Heart right ventricle (tissue), 16 donors: Measurements from ENCODE around the gene SPPL2C. TPM values are rescaled to one million over a fixed set of nuclear protein-coding genes. Genes with fewer than 3 reads are reported as not detected.

ENCODE experiments used
- ATAC-seq, 8 donors: fragments of 200-7000 bp; cut with Tn5 transposase; one replicate each; pipeline ENCODE4 v1.9.1; 2020; ENCODE audit warnings: mild to moderate bottlenecking in 8 of 8, moderate library complexity in 8 of 8, moderate number of reproducible peaks in 1 of 8
- DNase-seq, 2 donors: peaks; one replicate each; pipeline ENCODE4 v3.0.0-alpha.2; 2020
- H3K27ac ChIP-seq, 10 donors: fragments of 200-600 bp; sonication (generic) in 2 of 10; one replicate each; pipeline versions ENCODE4 v1.5.0 to v1.8.0; 2020 to 2022; ENCODE audit warnings: mild to moderate bottlenecking in 3 of 10
- H3K27me3 ChIP-seq, 7 donors: fragments of 200-600 bp; one replicate each; pipeline ENCODE4 v1.8.0; 2021 to 2022; ENCODE audit warnings: mild to moderate bottlenecking in 2 of 7
- H3K36me3 ChIP-seq, 9 donors: fragments of 200-600 bp; sonication (generic) in 1 of 9; one replicate each; pipeline versions ENCODE4 v1.5.0 to v1.8.0; 2020 to 2022; ENCODE audit warnings: mild to moderate bottlenecking in 2 of 9
- H3K4me1 ChIP-seq, 9 donors: fragments of 200-600 bp; sonication (generic) in 1 of 9; one replicate each; pipeline versions ENCODE4 v1.5.0 to v1.8.0; 2020 to 2022; ENCODE audit warnings: mild to moderate bottlenecking in 4 of 9
- H3K4me3 ChIP-seq, 10 donors: fragments of 200-600 bp; sonication (generic) in 2 of 10; one replicate each; pipeline versions ENCODE4 v1.5.0 to v1.8.0; 2020 to 2022; ENCODE audit warnings: mild to moderate bottlenecking in 7 of 10, moderate library complexity in 2 of 10
- H3K9me3 ChIP-seq, 11 donors: fragments of 200-600 bp in 10 of 11; sonication (generic) in 2 of 11; one replicate each; pipeline versions ENCODE4 v1.5.0 to v1.8.0; 2013 to 2022; ENCODE audit warnings: mild to moderate bottlenecking in 2 of 11, control low read depth in 1 of 11, moderate library complexity in 1 of 11
- WGBS, 2 donors: extraction: QIAGEN DNeasy Blood & Tissue Kit; methylation state at CpG; one replicate each; pipeline ENCODE4 v1.1.7; 2013; ENCODE audit warnings: inconsistent platforms in 1 of 2; 5-methylcytosine and 5-hydroxymethylcytosine counted together
- intact Hi-C, 10 donors: fragments of 100-400 bp; cut with DNase I; formaldehyde crosslinking; loops; one replicate each; pipeline versions ENCODE4 v1.11.1 to v1.14.2; 2022
- polyA plus RNA-seq, 2 donors: library from polyadenylated mRNA; stranded (reverse); fragments of 200-250 nt; gene quantifications; one replicate each; pipeline ENCODE4 v1.2.3, GENCODE V29; 2013
- total RNA-seq, 10 donors: library from RNA; stranded (reverse); fragmentation: NEBNext Ultra II Directional in 3 of 10; extraction: Animal tissue kit (Norgen Biotek cat#: 25700) in 3 of 10; gene quantifications; one replicate each; pipeline versions ENCODE4 v1.2.1 to v1.2.4, GENCODE V29; 2021 to 2023
- TF ChIP-seq, protein P1 (sequence below), 9 donors: fragments of 200-600 bp; sonication (generic) in 2 of 9; IDR thresholded peaks; one replicate each; pipeline versions ENCODE4 v1.5.0 to v1.8.0; 2021 to 2022; ENCODE audit warnings: antibody characterized with exemption in 9 of 9, mild to moderate bottlenecking in 5 of 9, moderate library complexity in 1 of 9
- donor health status: Arrhythmogenic right ventricular cardiomyopathy.
- donor health status: ischemic (EF 13 %, LVEDD 7.1; RV severe dilation, severe dysfunction).
- donor health status: healthy with polysubstance abuse.
- donor health status: DM: no; HTN: yes; CAD: no.
- donor health status: DM: no; HTN: no; CAD: no.
- donor health status: ischemic (EF 25% LVEDD 6.9; RV normal size, moderate dysfunction).
- donor health status: ischemic (EF 25% LVEDD 5.7; RV mildly dilated, moderate dysfunction).
- donor health status: healthy.
- donor health status: DM: yes; HTN: yes; CAD: no.
- donor health status: Ischemic cardiomyopathy.
- donor health status: ischemic (EF 35%, LVEDD 5.7; RV mildly dilated, moderate dysfunction).
- donor health status: nonischemic (EF 11% LVEDD 7.7; RV severe dilation, severe dysfunction).
- donor health status: DM: yes; HTN: yes; CAD: no.
- donor health status: PGD.
- donor health status: ischemic (EF 29% LVEDD 5.4; RV normal size, mild dysfunction).
- donor health status: nonischemic (EF 23%, LVEDD 6.1; RV moderate dilation, normal function).

Gene SPPL2C
- total and polyA plus RNA-seq, 12 donors, result not detected

DNA sequence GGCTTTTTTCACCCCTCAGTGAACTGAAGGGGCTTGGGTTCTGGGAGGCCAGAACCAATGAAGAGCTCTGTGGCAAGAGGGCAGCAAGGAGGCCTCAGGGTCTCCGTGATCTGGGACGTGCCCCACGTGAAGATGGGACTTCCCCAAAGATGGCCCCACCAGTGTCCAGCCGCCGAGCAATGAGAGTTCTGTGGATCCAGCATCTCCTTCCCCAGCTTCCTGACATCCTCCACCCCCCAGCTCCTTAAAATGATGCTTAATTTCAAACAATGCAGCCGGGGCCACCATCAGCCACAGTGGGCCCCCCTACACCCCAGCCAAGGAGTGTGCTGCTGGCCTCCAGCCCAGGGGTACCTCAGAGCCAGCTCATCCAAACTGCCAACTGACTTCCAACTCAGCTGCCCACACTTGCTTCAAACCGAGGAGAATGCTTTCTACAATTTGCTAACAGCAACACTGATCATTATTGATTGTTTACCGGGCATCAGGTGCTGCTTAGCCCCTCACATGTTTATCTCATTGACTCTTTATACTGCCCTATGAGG is 5.9 kb upstream of the SPPL2C start:
- Histone ChIP-seq H3K27ac (no peak overlapping the region), H3K36me3 (no peaks in the 10 kb centered on the region), H3K9me3 (no peaks in the 10 kb centered on the region), H3K4me3 (no peak overlapping the region), H3K27me3 (peaks cover 0 to 55% (median 12%) of the 10 kb centered on the region in 7 donors), H3K4me1 (no peaks in the 10 kb centered on the region)
- no peak for ATAC-seq
- TF ChIP-seq, protein P1, sequence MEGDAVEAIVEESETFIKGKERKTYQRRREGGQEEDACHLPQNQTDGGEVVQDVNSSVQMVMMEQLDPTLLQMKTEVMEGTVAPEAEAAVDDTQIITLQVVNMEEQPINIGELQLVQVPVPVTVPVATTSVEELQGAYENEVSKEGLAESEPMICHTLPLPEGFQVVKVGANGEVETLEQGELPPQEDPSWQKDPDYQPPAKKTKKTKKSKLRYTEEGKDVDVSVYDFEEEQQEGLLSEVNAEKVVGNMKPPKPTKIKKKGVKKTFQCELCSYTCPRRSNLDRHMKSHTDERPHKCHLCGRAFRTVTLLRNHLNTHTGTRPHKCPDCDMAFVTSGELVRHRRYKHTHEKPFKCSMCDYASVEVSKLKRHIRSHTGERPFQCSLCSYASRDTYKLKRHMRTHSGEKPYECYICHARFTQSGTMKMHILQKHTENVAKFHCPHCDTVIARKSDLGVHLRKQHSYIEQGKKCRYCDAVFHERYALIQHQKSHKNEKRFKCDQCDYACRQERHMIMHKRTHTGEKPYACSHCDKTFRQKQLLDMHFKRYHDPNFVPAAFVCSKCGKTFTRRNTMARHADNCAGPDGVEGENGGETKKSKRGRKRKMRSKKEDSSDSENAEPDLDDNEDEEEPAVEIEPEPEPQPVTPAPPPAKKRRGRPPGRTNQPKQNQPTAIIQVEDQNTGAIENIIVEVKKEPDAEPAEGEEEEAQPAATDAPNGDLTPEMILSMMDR (IDR thresholded peaks at IDR 0.05), result no peak
- WGBS, 2 donors, result 75 to 80% methylated on average over 8 of the region's 8 CpGs
- intact Hi-C loops, result loop anchor here in 2 of 10 donors (5.0 to 10.0 kb wide), 2 partner anchors 114 to 207 kb away; no protein-coding TSS in a partner anchor
- DNase-seq, result no peak

DNA sequence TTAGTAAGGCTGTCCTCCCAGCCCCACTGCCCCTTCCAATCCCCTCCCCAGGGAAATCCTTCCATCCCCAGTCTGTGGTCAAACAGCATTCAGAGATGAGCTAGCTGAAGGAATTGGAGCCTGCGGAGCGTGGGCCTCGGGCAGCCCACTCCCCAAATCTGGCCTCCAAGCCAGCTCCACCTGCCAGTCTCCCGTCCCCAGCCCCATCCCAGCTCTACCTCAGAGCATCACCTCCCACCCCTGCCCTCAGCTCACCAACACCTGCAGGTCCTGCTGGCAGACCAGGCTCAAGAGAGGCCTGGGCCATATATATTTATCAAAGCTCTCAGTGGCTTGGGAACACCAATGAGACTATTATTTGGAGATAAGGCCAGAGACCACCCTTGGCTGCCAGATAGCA is 5.2 kb upstream of the SPPL2C start:
- DNase-seq (no peak), ATAC-seq (no peak)
- H3K9me3 ChIP-seq, result no peaks in the 10 kb centered on the region
- TF ChIP-seq, protein P1 (IDR thresholded peaks at IDR 0.05), result no peak
- peaks cover 0 to 51% (median 9%) of the 10 kb centered on the region in 7 donors for H3K27me3 ChIP-seq
- no peak overlapping the region for H3K4me3 ChIP-seq
- H3K4me1 ChIP-seq, result no peaks in the 10 kb centered on the region
- H3K36me3 ChIP-seq, result no peaks in the 10 kb centered on the region
- WGBS, 2 donors, result 82 to 92% methylated on average over 4 of the region's 4 CpGs
- H3K27ac ChIP-seq, result no peak overlapping the region
- intact Hi-C loops, result loop anchor here in 2 of 10 donors (5.0 to 10.0 kb wide), 2 partner anchors 115 to 207 kb away; no protein-coding TSS in a partner anchor

DNA sequence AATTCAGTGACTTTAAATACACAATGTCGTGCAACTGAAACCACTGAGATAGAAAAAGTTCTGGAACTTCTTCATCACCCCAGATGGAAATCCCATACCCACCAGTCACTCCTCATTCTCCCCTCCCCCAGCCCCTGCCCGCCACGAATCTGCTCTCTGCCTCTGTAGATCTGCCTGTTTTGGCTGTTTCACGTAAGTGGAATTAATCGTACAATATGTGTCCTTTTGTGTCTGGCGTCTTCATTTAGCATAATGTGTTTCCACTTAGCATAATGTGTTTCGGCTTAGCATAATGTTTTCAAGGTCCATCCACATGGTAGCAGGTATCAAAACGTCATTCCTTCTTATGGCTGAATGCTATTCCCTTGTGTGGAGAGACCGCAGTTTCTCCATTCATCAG is 3.5 kb upstream of the SPPL2C start:
- no peaks in the 10 kb centered on the region for H3K36me3 ChIP-seq
- TF ChIP-seq, protein P1 (IDR thresholded peaks at IDR 0.05), result no peak
- intact Hi-C loops, result no loop called here
- WGBS, 2 donors, result 72 to 74% methylated on average over 9 of the region's 9 CpGs
- H3K4me1 ChIP-seq, result no peaks in the 10 kb centered on the region
- ATAC-seq (no peak), DNase-seq (no peak)
- no peak overlapping the region for H3K27ac ChIP-seq
- H3K27me3 ChIP-seq, result peaks cover 0 to 37% (median 9%) of the 10 kb centered on the region in 7 donors
- H3K4me3 ChIP-seq, result no peak overlapping the region
- H3K9me3 ChIP-seq, result no peaks in the 10 kb centered on the region

DNA sequence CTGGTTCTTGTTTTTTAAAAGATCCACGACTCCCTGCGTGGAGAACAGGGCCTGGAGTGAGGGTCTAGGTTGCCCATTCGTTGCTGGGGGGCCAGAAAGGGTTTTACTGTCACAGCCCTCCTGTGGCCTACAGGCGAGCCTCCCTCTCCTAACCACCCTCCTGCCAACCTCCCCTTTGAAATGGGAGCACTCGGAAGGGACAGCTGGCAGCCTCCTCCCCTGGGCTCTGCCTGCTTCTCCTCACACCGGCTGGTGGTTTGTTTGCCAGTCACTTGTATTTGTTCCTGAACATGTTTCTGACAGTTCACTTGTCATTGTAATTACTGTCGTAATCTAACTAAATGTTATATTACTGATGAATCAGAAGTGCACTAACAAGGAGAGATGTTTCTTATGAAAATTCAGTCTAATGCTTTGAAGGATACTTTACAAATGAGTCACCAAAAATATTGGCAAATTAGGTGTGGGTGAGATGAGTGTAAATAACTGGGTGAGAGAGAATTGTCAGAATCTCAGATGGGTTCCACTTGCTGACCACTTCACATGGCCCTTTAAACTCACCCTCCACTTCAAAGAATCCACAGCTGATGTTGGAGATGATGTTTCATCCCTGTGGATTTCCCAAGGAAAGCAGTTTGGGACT is 2.7 kb upstream of the SPPL2C start:
- Histone ChIP-seq H3K27me3 (peaks cover 0 to 37% (median 9%) of the 10 kb centered on the region in 7 donors), H3K4me3 (no peak overlapping the region), H3K4me1 (no peaks in the 10 kb centered on the region), H3K9me3 (no peaks in the 10 kb centered on the region), H3K27ac (no peak overlapping the region), H3K36me3 (no peaks in the 10 kb centered on the region)
- DNase-seq (no peak), ATAC-seq (no peak)
- WGBS, 2 donors, result 46 to 50% methylated on average over 7 of the region's 7 CpGs
- intact Hi-C loops, result no loop called here
- TF ChIP-seq, protein P1 (IDR thresholded peaks at IDR 0.05), result no peak
